GM18909 (cell line): ENCODE results near the gene PTPN3.
A peak's percentile ranks its signal among the peaks of the same experiment; 100 is the strongest.

Source experiments
- ATAC-seq: cut with Tn5 transposase; IDR thresholded peaks from one replicate; pipeline ENCODE4 v1.9.1; 2021; ENCODE audit warnings: mild to moderate bottlenecking; ENCODE audit not compliant: unreplicated experiment, poor library complexity

Gene PTPN3

GRCh38 chr9:109478051-109478563 is 20.0 kb downstream of the PTPN3 start:
- no peak for ATAC-seq

- peak; percentile 95 for ATAC-seq
Measured at GRCh38 chr9:109477258-109478050, 20.7 kb downstream of the PTPN3 start.

GRCh38 chr9:109476642-109477257 is 21.4 kb downstream of the PTPN3 start:
- no peak for ATAC-seq

GRCh38 chr9:109475526-109475925 is 22.6 kb downstream of the PTPN3 start:
- no peak for ATAC-seq

- no peak for ATAC-seq
Measured at GRCh38 chr9:109474944-109475343, 23.2 kb downstream of the PTPN3 start.

GRCh38 chr9:109474170-109474569 is 23.9 kb downstream of the PTPN3 start:
- no peak for ATAC-seq

GRCh38 chr9:109473329-109473728 is 24.8 kb downstream of the PTPN3 start:
- no peak for ATAC-seq

- no peak for ATAC-seq
Measured at GRCh38 chr9:109471475-109472393, 26.4 kb downstream of the PTPN3 start.

GRCh38 chr9:109469646-109470358 is 28.3 kb downstream of the PTPN3 start:
- peak; percentile 98 for ATAC-seq

- ATAC-seq: no peak
Measured at GRCh38 chr9:109468927-109469326, 29.2 kb downstream of the PTPN3 start.

- ATAC-seq: no peak
Measured at GRCh38 chr9:109467936-109468335, 30.2 kb downstream of the PTPN3 start.

GRCh38 chr9:109466623-109467590 is 31.2 kb downstream of the PTPN3 start:
- ATAC-seq: no peak

- no peak for ATAC-seq
Measured at GRCh38 chr9:109463924-109464625, 34.0 kb downstream of the PTPN3 start.

GRCh38 chr9:109460576-109460975 is 37.5 kb downstream of the PTPN3 start:
- ATAC-seq: no peak

- ATAC-seq: no peak
Measured at GRCh38 chr9:109459423-109459822, 38.7 kb downstream of the PTPN3 start.

GRCh38 chr9:109458453-109459211 is 39.5 kb downstream of the PTPN3 start:
- no peak for ATAC-seq

- no peak for ATAC-seq
Measured at GRCh38 chr9:109456811-109457210, 41.3 kb downstream of the PTPN3 start.

- no peak for ATAC-seq
Measured at GRCh38 chr9:109455861-109456260, 42.2 kb downstream of the PTPN3 start.
